GM12801 (cell line): ENCODE measurements around the gene SARS2.

Experiments
- TF ChIP-seq, protein P1 (sequence below): IDR thresholded peaks from one replicate; pipeline ENCODE4 v1.5.1; 2011; ENCODE audit warnings: control low read depth; ENCODE audit not compliant: insufficient read length; ENCODE audit errors: extremely low read depth

SARS2 gene, protein sequence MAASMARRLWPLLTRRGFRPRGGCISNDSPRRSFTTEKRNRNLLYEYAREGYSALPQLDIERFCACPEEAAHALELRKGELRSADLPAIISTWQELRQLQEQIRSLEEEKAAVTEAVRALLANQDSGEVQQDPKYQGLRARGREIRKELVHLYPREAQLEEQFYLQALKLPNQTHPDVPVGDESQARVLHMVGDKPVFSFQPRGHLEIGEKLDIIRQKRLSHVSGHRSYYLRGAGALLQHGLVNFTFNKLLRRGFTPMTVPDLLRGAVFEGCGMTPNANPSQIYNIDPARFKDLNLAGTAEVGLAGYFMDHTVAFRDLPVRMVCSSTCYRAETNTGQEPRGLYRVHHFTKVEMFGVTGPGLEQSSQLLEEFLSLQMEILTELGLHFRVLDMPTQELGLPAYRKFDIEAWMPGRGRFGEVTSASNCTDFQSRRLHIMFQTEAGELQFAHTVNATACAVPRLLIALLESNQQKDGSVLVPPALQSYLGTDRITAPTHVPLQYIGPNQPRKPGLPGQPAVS

GRCh38 chr19:38929929-38930775 lies at the start of gene SARS2:
Gene SARS2 (minus strand): TSS chr19:38930763. CDS start chr19:38930736, 27 bp downstream.
- TF ChIP-seq, protein P1, sequence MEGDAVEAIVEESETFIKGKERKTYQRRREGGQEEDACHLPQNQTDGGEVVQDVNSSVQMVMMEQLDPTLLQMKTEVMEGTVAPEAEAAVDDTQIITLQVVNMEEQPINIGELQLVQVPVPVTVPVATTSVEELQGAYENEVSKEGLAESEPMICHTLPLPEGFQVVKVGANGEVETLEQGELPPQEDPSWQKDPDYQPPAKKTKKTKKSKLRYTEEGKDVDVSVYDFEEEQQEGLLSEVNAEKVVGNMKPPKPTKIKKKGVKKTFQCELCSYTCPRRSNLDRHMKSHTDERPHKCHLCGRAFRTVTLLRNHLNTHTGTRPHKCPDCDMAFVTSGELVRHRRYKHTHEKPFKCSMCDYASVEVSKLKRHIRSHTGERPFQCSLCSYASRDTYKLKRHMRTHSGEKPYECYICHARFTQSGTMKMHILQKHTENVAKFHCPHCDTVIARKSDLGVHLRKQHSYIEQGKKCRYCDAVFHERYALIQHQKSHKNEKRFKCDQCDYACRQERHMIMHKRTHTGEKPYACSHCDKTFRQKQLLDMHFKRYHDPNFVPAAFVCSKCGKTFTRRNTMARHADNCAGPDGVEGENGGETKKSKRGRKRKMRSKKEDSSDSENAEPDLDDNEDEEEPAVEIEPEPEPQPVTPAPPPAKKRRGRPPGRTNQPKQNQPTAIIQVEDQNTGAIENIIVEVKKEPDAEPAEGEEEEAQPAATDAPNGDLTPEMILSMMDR: peak; percentile 93

GRCh38 chr19:38979812-38980211 lies 49.2 kb upstream of the SARS2 start:
- TF ChIP-seq, protein P1: no peak

DNA sequence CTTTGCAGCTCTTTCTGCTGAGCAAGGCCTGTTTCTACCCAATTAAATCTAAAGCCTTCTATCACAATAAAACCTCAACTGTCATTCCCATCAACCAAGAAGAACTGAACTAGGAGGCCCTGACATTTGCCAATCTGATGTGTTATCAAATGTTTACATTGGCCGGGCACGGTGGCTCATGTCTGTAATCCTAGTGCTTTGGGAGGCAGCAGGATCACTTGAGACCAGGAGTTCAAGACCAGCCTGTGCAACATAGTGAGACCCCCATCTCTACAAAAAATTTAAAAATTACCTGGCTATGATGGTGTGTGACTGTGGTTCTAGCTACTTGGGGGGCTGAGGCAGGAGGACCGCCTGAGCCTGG lies 47.7 kb upstream of the SARS2 start:
- TF ChIP-seq, protein P1: no peak

- TF ChIP-seq, protein P1: no peak
Observed at GRCh38 chr19:38977445-38978325, 47.1 kb upstream of the SARS2 start.

DNA sequence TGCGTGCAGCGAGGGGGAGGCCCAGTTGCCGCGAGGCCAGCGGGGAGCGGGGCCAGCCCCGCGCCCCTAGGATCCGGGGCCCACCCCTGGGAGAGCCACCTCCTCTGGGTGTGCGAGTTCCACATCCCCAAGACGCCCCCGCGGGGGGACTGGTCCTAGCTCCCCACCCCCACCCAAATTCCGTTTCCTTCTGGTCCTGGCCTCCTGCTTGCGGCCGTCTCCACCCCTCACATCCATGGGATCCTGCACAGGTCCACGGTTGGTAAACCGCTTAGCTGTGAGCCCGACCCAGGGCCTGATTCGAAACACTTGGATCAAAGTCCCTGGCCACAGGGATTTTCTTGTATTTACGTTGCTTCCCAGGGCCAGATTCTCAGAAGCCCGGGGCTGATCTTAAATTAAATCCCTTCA lies 45.3 kb upstream of the SARS2 start:
- TF ChIP-seq, protein P1: no peak

GRCh38 chr19:38975214-38975860 lies 44.8 kb upstream of the SARS2 start, which contains the start of gene FBXO17:
Gene FBXO17 (minus strand): TSS chr19:38975742. CDS start chr19:38950319, 25,423 bp downstream.
- TF ChIP-seq, protein P1: no peak
